Non-pigmented ciliary epithelial cell (primary cell): ENCODE results near the gene PIK3R1.

ENCODE experiments used
- DNase-seq: peaks from one replicate; pipeline ENCODE4 v3.0.0-alpha.2; 2010; ENCODE audit warnings: low read depth

The PIK3R1 gene

DNA sequence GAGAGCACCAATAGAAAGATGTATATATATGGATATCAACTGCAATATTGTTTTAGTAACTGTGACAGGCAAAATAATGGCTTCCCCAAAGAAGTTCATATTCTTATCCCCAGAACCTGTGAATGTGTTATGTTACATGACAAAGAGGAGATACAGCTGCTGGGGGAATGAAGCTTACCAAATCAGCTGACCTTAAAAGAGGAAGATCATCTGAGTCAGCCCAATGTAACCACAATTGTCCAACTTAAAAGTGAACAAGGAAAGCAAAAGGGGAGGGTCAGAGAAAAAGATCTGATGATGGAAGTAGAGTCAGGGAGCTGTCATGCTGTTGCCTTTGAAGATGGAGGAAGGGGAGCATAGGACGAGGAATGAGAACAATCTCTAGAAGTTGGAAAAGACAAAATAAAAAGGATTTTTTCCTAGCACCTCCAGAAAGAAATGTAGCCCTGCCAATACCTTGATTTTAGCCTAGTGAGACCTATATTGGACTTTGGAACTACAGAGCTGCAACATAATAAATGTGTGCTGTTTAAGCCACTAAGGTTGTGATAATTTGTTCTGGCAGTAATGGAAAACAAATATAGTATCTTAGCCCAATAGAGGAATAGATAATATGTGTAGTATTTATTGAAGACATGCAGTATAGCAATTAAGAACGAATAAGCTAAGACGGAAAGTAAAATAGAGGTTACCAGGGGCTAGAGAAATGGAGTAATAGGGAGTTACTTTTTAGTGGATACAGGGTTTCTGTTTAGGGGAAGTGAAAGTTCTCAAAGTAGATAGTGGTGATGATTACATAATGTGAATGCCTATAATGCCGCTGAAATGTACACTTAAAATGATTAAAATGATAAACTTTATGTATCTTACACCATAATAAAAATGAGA is 115.9 kb downstream of the PIK3R1 start:
- DNase-seq: no peak

DNA sequence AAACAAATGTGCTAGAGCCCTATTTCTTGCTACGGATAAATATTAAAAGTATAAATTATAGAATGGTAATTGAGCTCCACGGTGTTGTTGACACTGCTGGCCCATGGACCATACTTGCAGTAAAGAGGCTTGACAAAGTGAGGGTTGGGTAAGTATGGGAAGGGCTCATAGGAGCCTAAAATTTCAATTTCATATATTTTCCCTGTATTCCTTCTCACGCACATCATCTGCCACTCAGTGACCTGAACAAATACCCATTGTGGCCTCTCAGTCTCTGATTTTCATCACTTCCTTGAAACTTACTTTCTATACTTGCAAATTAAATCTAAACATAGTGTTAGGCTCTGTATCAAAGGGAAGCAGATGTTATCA is 116.5 kb downstream of the PIK3R1 start:
- DNase-seq: no peak

DNA sequence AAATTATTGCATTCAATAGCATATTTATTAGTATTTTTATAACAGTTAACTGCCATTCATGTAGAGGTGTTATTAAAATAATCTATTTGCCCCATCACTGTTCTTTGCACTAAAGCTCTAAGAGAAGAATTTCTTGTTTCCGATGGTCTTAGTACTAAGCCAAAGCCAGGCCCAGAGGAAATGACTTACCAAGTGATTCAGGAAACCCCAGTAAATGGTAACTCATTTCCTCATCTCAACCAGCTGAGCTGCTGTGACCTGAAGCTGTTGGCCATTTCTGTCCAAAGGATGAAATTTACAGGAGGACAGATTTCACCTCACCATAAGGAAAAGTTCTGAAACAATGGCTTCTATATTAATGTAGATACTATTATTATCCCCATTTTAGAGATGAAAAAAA is 117.0 kb downstream of the PIK3R1 start:
- no peak for DNase-seq

DNA sequence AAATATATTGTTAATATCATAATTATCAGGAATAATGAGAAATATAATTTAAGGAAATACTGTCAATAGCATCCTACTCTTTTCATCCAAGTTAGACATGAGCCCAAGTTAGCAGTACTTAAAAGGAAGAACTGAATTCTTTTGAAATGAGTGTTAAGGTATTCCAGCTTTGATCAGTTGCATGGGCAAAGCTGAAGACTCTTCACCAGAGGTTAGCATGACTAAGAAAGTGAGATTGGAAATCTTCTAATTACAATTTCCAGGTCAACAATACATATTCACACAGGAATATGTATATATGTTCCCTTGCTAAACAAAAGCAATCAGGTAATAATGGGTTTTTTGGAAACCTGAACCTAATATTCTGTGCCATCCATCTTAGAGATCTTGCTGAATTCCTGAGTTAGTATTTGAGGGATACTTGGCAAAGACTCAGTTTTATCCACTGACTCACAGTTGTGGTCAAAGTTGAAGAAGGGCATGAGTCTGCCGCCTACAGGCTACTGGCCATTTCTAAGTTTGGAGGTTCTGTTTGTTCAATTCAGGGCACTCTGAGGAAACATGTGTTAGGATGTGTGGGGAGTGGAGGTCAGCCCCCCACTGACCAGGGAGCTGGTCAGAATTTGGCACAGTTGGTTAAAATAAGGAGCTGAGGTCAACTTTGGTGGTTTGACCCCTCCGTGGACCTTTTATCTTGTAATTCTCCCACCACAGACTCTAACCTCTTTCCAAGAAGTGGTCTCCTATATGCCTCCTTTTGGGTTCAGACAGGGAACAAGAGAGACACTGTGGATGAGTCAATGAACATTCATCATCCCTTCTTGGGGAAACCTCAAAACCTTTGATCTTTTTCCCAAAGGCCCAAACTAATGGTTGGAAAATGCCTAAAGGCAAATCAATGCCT is 118.3 kb downstream of the PIK3R1 start:
- no peak for DNase-seq

DNA sequence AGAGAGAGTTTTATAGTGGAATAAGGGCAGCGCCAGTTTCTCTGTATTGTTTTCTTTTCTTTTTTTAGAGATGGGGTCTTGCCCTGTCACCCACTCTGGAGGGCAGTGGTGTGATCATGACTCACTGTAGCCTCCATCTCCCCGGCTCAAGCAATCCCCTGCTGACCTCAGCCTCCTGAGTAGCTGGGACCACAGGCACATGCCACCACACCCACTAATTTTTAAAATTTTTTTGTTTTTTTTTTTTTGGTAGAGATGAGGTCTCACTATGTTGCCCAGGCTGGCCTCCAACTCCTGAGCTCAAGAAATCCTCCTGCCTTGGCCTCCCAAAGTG is 119.0 kb downstream of the PIK3R1 start:
- DNase-seq: no peak

DNA sequence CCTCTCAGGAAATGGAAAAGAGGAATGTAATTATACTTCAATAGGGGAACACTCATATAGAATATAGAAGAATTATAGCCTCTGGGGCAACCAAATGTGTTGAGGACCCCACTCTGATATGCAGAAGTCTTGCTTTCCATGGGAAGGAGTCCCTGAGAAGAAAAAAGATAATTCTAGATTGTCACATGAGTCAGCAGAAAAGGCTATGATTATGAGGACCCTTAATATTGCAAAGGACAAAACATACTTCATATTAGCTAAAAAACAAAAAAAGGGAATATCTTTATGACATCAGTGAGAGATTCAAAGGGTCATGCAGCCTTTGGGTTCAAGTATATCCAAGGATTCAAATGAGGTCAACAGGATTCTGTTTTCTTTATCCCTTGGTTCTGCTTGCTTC is 119.5 kb downstream of the PIK3R1 start:
- DNase-seq: no peak

DNA sequence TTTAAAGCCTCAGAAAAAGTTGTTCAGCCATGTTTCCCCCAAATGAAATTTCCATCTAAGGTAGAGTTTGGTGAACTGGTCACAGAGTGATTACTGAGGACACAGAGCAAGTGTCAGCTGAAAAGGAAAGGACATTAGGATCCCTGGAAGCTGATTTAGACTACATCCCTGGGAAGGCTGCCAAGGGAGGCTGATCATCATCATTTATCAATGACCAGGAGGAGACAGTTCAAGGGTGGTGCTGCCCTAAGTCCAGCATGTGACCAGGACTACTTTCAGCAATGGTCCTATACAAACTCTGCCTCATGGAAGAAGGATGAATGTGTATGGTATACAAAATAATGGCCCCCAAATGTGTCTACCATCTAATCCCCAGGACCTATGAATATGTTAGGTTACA is 120.6 kb downstream of the PIK3R1 start:
- no peak for DNase-seq

DNA sequence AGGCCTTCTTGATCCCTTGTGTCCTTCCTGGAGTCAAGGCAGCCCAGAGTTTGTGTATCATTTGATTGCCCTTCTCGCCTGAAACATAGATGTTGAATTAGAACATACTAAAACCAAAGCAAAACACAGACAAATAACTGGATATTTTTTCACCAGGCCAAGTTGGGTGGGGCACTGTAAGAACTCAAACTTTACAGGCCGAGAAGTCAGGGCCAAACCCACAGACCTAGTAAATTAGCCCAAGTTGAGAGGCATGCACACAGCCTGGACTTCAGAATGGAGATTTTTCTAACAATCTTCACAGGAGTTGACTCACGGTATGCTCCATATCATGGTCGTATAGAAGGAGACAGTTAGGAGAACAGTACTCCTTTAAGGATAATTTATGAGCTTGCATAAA is 121.7 kb downstream of the PIK3R1 start:
- no peak for DNase-seq

DNA sequence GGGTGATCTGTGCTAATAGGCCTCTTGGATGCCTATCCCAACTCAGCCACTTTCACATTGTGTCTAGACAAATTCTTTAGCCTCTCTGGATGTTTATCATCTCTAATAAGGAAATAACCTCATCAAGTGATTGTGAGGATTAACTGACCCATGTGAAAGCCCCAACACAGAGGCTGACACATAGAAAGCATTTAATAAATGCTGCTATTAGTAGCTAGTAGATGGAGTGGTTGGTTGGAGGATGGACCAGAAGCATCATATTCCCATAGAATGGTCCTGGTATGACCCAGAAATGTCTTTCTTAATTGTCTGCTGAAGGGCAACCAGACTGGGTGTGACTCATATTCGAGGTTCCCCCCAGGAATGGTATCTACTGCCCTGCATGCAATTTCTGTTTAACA is 124.4 kb downstream of the PIK3R1 start:
- DNase-seq: no peak

DNA sequence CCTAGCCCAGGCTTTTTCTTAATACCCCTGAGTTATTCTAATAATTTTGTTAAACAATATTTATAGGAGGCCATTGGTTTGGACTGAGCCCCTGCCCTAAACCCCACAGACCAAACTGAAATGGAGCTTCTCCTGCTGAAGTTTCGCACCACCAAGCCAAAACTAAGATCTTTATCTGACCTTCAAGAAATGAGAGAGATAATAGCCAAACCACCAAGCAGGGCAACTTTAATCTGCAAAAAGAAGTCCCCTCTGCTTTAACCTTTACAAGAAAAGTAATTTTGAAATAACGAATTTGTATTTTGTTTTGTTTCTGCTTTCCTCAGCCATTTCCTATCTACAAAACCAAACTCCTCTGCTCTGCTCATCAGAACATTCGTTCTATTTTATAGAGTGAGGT is 125.5 kb downstream of the PIK3R1 start:
- no peak for DNase-seq

DNA sequence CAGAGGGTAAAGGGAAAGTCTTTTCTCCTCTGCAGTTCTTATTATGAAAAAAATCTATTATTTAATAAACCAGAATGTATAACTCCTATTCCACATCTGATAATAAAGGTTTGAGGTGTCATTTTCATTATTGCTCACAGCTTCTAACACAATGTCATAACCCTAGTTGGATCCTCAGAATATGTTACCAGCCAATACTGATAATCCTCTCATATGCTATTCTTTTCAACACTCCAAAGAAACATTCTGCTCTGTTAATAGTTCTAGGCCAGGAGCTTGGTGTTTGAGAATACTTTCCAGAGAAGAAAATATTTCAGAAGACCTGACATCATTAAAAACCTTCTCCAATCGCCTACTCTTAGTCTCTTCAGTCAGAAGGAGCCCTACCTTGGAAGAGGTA is 127.1 kb downstream of the PIK3R1 start:
- no peak for DNase-seq

DNA sequence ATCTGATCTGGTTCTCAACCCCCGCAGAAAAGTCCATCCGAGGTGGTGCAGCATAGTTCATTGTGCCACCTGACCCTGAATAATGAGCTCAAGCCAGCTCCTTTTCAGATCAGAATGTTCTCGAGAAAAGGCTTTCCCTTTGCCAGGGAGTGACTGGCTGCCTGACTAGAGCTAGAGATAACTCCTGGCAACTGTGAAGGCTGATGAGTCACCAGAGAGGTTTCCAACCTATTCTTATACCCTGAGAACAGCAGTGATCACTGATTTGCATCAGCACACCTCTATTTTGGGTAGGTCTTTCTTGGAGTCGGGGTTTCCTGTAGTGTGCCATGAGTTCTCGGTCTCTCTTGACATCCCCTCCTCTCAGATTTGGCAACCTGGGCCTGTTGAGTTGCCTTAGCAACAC is 127.9 kb downstream of the PIK3R1 start:
- no peak for DNase-seq

DNA sequence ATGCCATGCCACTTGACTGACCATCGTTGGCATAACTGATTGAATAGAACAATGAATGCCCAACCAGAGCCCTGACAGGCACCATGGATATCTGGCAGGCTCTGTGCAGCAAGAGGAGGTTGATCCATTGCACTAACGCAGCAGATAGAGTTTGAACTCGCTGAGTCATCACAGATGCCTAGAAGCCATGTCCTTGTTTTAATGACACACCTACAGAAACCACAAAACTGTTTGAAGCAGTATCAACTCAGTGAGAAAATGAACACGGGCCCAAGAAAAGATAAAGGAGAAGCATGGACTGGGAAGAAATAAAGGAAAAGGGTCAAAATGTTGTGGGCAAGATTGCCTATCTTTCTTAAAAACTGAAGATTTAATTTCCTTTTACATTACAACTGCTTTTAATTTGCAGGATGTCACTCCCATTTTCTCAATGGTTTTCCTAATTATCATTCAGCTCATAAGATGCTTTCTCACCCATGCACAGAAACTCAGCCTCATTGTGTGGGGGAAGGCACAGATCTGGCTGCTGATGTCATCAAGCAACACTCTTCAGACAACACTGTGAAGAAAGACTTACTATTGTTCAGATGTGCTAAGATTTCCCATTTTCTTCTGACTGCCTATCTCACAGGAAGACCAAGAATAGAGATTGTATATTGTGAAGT is 129.0 kb downstream of the PIK3R1 start:
- DNase-seq: no peak

DNA sequence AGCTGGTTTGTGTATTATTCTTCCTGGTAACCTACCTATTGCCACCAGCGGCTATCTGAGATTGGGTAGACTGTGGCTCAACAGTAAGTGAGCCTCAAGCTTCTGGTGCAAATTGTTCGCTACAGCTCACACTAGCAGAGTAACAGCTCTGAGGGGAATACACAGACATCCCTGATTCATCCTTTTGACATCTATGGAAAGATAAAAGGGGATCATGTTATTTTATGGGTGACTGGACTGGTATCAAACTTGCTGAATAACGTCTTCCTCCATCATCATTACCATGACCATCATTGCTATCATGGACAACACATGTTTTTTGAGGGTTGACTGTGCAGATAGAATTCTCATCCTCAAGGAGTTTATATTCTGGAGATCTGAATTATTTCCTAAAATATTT is 129.6 kb downstream of the PIK3R1 start:
- DNase-seq: no peak

DNA sequence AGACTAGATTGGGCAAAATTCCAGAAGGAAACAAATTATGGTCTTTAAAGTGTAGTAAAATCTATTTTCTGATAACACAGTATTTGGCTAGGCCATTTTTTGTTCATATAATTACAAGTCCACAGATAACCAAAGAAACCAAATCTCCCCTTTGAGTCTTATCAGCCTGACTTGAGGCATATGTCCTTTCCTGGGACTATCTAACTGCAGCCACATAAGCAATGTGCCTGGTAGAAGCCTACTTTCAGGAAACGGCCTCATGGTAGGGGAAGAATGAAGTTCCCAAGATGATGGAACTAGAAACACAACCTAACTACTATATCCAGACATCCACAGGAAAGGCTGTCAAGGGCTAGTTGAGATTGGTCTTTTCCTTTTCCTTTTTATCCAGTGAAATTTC is 130.0 kb downstream of the PIK3R1 start:
- DNase-seq: no peak

DNA sequence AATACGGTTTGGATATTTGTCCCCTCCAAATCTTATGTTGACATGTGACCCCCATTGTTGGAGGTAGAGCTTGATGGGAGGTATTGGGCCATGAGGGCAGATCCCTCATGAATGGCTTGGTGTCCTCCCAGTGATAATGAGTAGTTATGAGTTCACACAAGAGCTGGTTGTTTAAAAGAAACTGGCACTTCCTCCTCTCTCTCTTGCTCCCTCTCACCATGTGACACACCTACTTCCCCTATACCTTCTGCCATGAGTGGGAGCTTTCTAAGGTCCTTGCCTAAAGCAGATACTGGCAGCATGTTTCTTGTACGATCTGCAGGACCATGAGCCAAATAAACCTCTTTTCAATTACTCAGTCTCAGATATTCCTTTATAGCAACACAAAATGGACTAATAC is 132.0 kb downstream of the PIK3R1 start:
- DNase-seq: no peak

DNA sequence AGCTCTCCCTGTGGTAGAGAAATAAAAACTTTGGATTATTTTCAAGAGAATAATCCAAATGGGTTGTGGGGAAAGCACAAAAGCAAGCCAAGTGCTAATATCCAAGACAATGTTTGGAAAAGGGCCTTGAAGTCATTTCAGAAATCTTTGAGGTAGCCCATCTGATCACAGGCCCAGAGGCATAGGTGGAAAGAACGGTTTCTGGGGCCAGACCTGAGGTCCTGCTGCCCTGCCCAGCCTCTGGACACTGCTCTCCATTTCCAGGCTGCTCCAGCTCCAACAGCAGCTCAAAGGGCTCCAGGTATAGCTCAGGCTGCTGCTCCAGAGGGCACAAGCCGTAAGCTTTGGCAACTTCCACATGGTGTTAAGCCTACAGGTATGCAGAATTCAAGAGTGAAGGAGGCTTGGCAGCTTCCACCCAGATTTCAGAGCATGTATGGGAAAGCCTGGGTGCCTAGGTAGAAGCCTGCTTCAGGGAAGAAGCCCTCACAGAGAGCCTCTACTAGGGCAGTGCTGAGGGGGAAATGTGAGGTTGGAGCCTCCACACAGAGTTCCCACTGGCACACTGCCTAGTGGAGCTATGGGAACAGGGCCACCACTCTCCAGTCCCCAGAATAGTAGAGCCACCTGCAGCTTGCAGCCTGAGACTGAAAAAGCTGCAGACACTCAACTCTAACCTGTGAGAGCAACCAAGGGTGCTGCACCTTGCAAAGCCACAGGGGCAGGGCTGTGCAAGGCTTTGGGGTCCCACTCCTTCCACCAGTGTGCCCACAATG is 133.1 kb downstream of the PIK3R1 start:
- DNase-seq: no peak

DNA sequence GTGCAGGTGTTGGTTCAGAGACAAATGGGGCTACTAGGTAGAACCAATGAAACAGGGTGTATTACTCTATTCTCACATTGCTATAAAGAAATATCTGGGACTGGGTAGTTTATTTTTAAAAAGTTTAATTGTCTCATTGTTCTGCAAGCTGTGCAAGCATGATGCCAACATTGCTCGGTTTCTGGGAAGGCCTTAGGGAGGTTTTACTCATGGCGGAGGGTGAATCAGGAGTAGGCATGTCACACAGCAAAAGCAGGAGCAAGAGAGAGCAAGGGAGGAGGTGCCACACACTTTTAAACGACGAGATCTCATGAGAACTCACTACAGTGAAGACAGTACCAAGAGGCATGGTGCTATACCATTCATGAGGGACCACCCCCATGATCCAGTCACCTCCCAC is 134.6 kb downstream of the PIK3R1 start:
- no peak for DNase-seq
